H1 (cell line): Measurements from ENCODE around the gene TCAP. TPM values are rescaled to one million over a fixed set of nuclear protein-coding genes. Genes with fewer than 3 reads are reported as not detected.

Source experiments
- CHD1 ChIP-seq: IDR thresholded peaks from 2 replicates; pipeline ENCODE4 v1.6.1; 2012; ENCODE audit warnings: low read depth, low read length, improper control_type of control experiment
- CTCF ChIP-seq, 3 experiments: IDR thresholded peaks; 1 replicate in 2 of 3; 2 replicates in 1 of 3; pipeline versions ENCODE4 v1.5.1 to v1.6.1; 2011; ENCODE audit warnings: low read length in 3 of 3, mild to moderate bottlenecking in 3 of 3, inconsistent platforms in 2 of 3, low read depth in 1 of 3, moderate library complexity in 1 of 3; ENCODE audit not compliant: insufficient read depth in 1 of 3; ENCODE audit errors: control extremely low read depth in 1 of 3
- E2F6 ChIP-seq: IDR thresholded peaks from 2 replicates; pipeline ENCODE4 v1.6.1; 2012; ENCODE audit warnings: inconsistent platforms
- GABPA ChIP-seq: IDR thresholded peaks from 2 replicates; pipeline ENCODE4 v1.6.1; 2011; ENCODE audit warnings: mild to moderate bottlenecking, low read length, moderate library complexity, borderline replicate concordance; ENCODE audit not compliant: insufficient read depth
- HDAC2 ChIP-seq, 2 experiments: fragments of 300-600 bp in 1 of 2; sonication (generic) in 1 of 2; IDR thresholded peaks; 2 replicates each; pipeline ENCODE4 v1.6.1; 2011 to 2012; ENCODE audit warnings: low read depth in 2 of 2, low read length in 2 of 2, mild to moderate bottlenecking in 2 of 2, moderate library complexity in 2 of 2, borderline replicate concordance in 1 of 2, inconsistent platforms in 1 of 2
- KDM5A ChIP-seq: fragments of 200-600 bp; IDR thresholded peaks from 2 replicates; pipeline ENCODE4 v1.7.1; 2012; ENCODE audit warnings: mild to moderate bottlenecking, low read length, inconsistent platforms, mixed read lengths
- SIN3A ChIP-seq, 2 experiments: IDR thresholded peaks in 1 of 2; conservative IDR thresholded peaks in 1 of 2; 2 replicates each; pipeline ENCODE4 v1.6.1; 2011 to 2012; ENCODE audit warnings: low read length in 2 of 2, improper control_type of control experiment in 1 of 2, low read depth in 1 of 2, mild to moderate bottlenecking in 1 of 2
- SP1 ChIP-seq: IDR thresholded peaks from 2 replicates; pipeline ENCODE4 v1.6.1; 2011; ENCODE audit warnings: low read depth, low read length
- SP4 ChIP-seq: IDR thresholded peaks from 2 replicates; pipeline ENCODE4 v1.6.1; 2012; ENCODE audit warnings: low read length, inconsistent platforms
- SRF ChIP-seq: IDR thresholded peaks from 2 replicates; pipeline ENCODE4 v1.6.1; 2011; ENCODE audit warnings: mild to moderate bottlenecking, low read depth, low read length, moderate library complexity
- TAF7 ChIP-seq: optimal IDR thresholded peaks from 2 replicates; pipeline ENCODE3; 2011; ENCODE audit warnings: low read depth, mild to moderate bottlenecking, inconsistent platforms, low read length, moderate library complexity, borderline replicate concordance
- TCF12 ChIP-seq: IDR thresholded peaks from 2 replicates; pipeline ENCODE4 v1.6.1; 2011; ENCODE audit warnings: low read depth, mild to moderate bottlenecking, low read length
- TEAD4 ChIP-seq: IDR thresholded peaks from 2 replicates; pipeline ENCODE4 v1.6.1; 2012; ENCODE audit warnings: low read depth, low read length, inconsistent platforms, mixed read lengths
- YY1 ChIP-seq: IDR thresholded peaks from 2 replicates; pipeline ENCODE4 v1.6.1; 2011; ENCODE audit warnings: low read depth, mild to moderate bottlenecking, low read length
- polyA plus RNA-seq, 7 experiments: library from polyadenylated mRNA; depleted of rRNA in 3 of 7; stranded (reverse) in 5 of 7; unstranded in 2 of 7; fragments of >200 nt in 5 of 7; fragments of 200-250 nt in 2 of 7; gene quantifications; 1 replicate in 5 of 7; 2 replicates in 1 of 7; 4 replicates in 1 of 7; pipeline versions ENCODE4 v1.2.1 to v1.2.3, GENCODE V29; 2011 to 2013; ENCODE audit warnings: missing spikeins in 2 of 7, mixed read lengths in 2 of 7
- total RNA-seq: library from RNA; stranded (reverse); fragmentation: NEBNext Ultra II Directional; extraction: Animal tissue kit (Norgen Biotek cat#: 25700); gene quantifications from 2 replicates; pipeline ENCODE4 v1.2.1, GENCODE V29; 2021

Gene TCAP
- total and polyA plus RNA-seq, 2 of the 8 experiments (the other 6 are each of a cell fraction or from before 2014, with no cell fraction given), result 0.82 to 1.4 TPM

GRCh38 chr17:39621523-39622379 is 43.4 kb upstream of the TCAP start (continued):
- TF ChIP-seq E2F6 (0 out of 2 replicates have a peak, but pooled peaks have one; percentile 20), GABPA (peak; percentile 45; the same call in 1 of the 2 replicates), SIN3A (conservative IDR thresholded peaks at IDR 0.05 in 1 of 2, IDR thresholded peaks at IDR 0.05 in 1 of 2; ENCODE audit: low read depth in 1 of 2, low read length in 2 of 2) (peak in 1 of 2 experiments; percentile 59; a peak in 1 of 4 replicates), CHD1 (no peak), CTCF (IDR thresholded peaks at IDR 0.05; ENCODE audit: control extremely low read depth in 1 of 3, insufficient read depth in 1 of 3, low read depth in 1 of 3, low read length in 3 of 3) (peak; percentile 100), SP4 (peak; percentile 52; the same call in 1 of the 2 replicates), YY1 (0 out of 2 replicates have a peak, but pooled peaks have one; percentile 76), TAF7 (peak; percentile 64), TEAD4 (no peak), HDAC2 (IDR thresholded peaks at IDR 0.05; ENCODE audit: borderline replicate concordance in 1 of 2, low read depth in 2 of 2, low read length in 2 of 2) (peak in 1 of 2 experiments; percentile 17; a peak in 1 of 4 replicates), SP1 (0 out of 2 replicates have a peak, but pooled peaks have one; percentile 26), TCF12 (0 out of 2 replicates have a peak, but pooled peaks have one; percentile 52), SRF (0 out of 2 replicates have a peak, but pooled peaks have one; percentile 17), KDM5A (no peak)
- TF ChIP-seq, all 59 proteins: peak for 17
